GM10248 (cell line): ENCODE results near the gene ZNF236.

Experiments used
- CTCF ChIA-PET: fragments of 300-600 bp; sonication (Branson Sonifier 250); formaldehyde crosslinking; extraction: SDS; loops from one replicate; lab custom pipeline; 2021; ENCODE audit warnings: antibody characterized with exemption; lab: Yijun Ruan, JAX
- POLR2A ChIA-PET: fragments of 350-650 bp; sonication (Branson Sonifier 250); formaldehyde crosslinking; extraction: SDS; loops from one replicate; lab custom pipeline; 2020; ENCODE audit warnings: antibody characterized with exemption; lab: Yijun Ruan, JAX
- DNase-seq: peaks from one replicate; pipeline ENCODE4 v3.0.0; 2012; ENCODE audit errors: extremely low spot score
- CTCF ChIP-seq: IDR thresholded peaks from 2 replicates; pipeline ENCODE4 v1.5.1; 2012; ENCODE audit warnings: mild to moderate bottlenecking, low read depth; ENCODE audit errors: extremely low read depth, missing control alignments, control extremely low read depth

ZNF236 gene

GRCh38 chr18:76928179-76928868 lies 106.0 kb downstream of the ZNF236 start:
- ChIA-PET POLR2A (no interaction called here), CTCF (interaction anchor here (1.3 to 13.2 kb wide), 2 partner anchors 10 to 55 kb away, joined by 3 to 190 read pairs; no protein-coding TSS in a partner anchor)
- DNase-seq: no peak
- TF ChIP-seq CTCF: no peak

GRCh38 chr18:76931171-76931570 lies 108.8 kb downstream of the ZNF236 start:
- POLR2A ChIA-PET: no interaction called here
- TF ChIP-seq CTCF: no peak
- no peak for DNase-seq
- CTCF ChIA-PET: interaction anchor here (1.0 to 4.2 kb wide), 13 partner anchors 9 to 128 kb away, joined by 3 to 23 read pairs (median 6); no protein-coding TSS in a partner anchor

- ChIA-PET CTCF (interaction anchor here (1.0 to 4.2 kb wide), 13 partner anchors 10 to 129 kb away, joined by 3 to 23 read pairs (median 6); no protein-coding TSS in a partner anchor), POLR2A (no interaction called here)
- no peak for TF ChIP-seq CTCF
- DNase-seq: no peak
These were observed 109.9 kb downstream of the ZNF236 start for GRCh38 chr18:76932026-76932819.

GRCh38 chr18:76935722-76936337 lies 113.5 kb downstream of the ZNF236 start:
- no peak for DNase-seq
- ChIA-PET POLR2A (no interaction called here), CTCF (interaction anchor here (1.6 to 3.8 kb wide), 2 partner anchors 10 to 48 kb away, joined by 4 to 18 read pairs; no protein-coding TSS in a partner anchor)
- TF ChIP-seq CTCF: no peak

GRCh38 chr18:76936877-76937276 lies 114.5 kb downstream of the ZNF236 start:
- POLR2A ChIA-PET: no interaction called here
- DNase-seq: no peak
- CTCF ChIA-PET: interaction anchor here (1.4 to 3.8 kb wide), 2 partner anchors 10 to 47 kb away, joined by 5 to 18 read pairs; no protein-coding TSS in a partner anchor
- no peak for TF ChIP-seq CTCF

- CTCF ChIA-PET: interaction anchor here (1.1 to 3.8 kb wide), 4 partner anchors 9 to 63 kb away, joined by 3 to 18 read pairs (median 4); no protein-coding TSS in a partner anchor
- no peak for DNase-seq
- POLR2A ChIA-PET: interaction anchor here (0.5 kb wide), 1 partner anchor 145 kb away, joined by 4 read pairs; no protein-coding TSS in a partner anchor
- TF ChIP-seq CTCF: no peak
These were observed 115.2 kb downstream of the ZNF236 start for GRCh38 chr18:76937597-76937996.
